ENCODE measurements around the gene FNIP2.
"Not testable (repeated sequence)": the region's sequence is repeated elsewhere in the genome, so short reads cannot be mapped to it uniquely, and the experiment has no call there.

The FNIP2 gene

GRCh38 chr4:158796370-158797140 is 27.7 kb downstream of the FNIP2 start:
- DNase-seq = no peak

GRCh38 chr4:158798062-158798461 is 29.2 kb downstream of the FNIP2 start:
- no peak for DNase-seq

GRCh38 chr4:158799013-158799770 is 30.4 kb downstream of the FNIP2 start:
- no peak for DNase-seq

GRCh38 chr4:158799856-158800255 is 31.0 kb downstream of the FNIP2 start:
- DNase-seq = no peak

- no peak for DNase-seq
Observed at GRCh38 chr4:158801066-158801465, 32.2 kb downstream of the FNIP2 start.

- DNase-seq = no peak
Observed at GRCh38 chr4:158801677-158802076, 32.9 kb downstream of the FNIP2 start.

- DNase-seq = no peak
Observed at GRCh38 chr4:158802914-158803313, 34.1 kb downstream of the FNIP2 start.

GRCh38 chr4:158805635-158806471 is 37.0 kb downstream of the FNIP2 start:
- DNase-seq = peak; percentile 82

GRCh38 chr4:158807691-158808090 is 38.9 kb downstream of the FNIP2 start:
- DNase-seq = peak; percentile 59

- no peak for DNase-seq
Observed at GRCh38 chr4:158808399-158808798, 39.6 kb downstream of the FNIP2 start.

GRCh38 chr4:158809208-158809607 is 40.4 kb downstream of the FNIP2 start:
- DNase-seq = not testable (repeated sequence)

GRCh38 chr4:158809611-158810486 is 41.0 kb downstream of the FNIP2 start:
- DNase-seq = peak; percentile 92

- no peak for DNase-seq
Observed at GRCh38 chr4:158810487-158811215, 41.8 kb downstream of the FNIP2 start.

- no peak for DNase-seq
Observed at GRCh38 chr4:158811216-158811540, 42.4 kb downstream of the FNIP2 start.

- DNase-seq = peak; percentile 86
Observed at GRCh38 chr4:158811704-158812103, 42.9 kb downstream of the FNIP2 start.

GRCh38 chr4:158812133-158812532 is 43.3 kb downstream of the FNIP2 start:
- DNase-seq = no peak

GRCh38 chr4:158812543-158812942 is 43.7 kb downstream of the FNIP2 start:
- DNase-seq = no peak

- no peak for DNase-seq
Observed at GRCh38 chr4:158813113-158813512, 44.3 kb downstream of the FNIP2 start.

- DNase-seq = no peak
Observed at GRCh38 chr4:158814207-158814606, 45.4 kb downstream of the FNIP2 start.

GRCh38 chr4:158814636-158815330 is 46.0 kb downstream of the FNIP2 start:
- no peak for DNase-seq

GRCh38 chr4:158816955-158817354 is 48.1 kb downstream of the FNIP2 start:
- DNase-seq = no peak
